HepG2 (cell line): Measurements from ENCODE around the gene SECTM1. TPM values are rescaled to one million over a fixed set of nuclear protein-coding genes. Genes with fewer than 3 reads are reported as not detected.

ENCODE experiments used
- ETV5 ChIP-seq: IDR thresholded peaks from 2 replicates; pipeline ENCODE4 v1.6.1; 2018; ENCODE audit warnings: missing biosample characterization, missing genetic modification reagents, inconsistent platforms, borderline replicate concordance
- FOXP1 ChIP-seq, 2 experiments: fragments of 450-650 bp in 1 of 2; IDR thresholded peaks; 2 replicates each; pipeline ENCODE4 v1.6.1; 2017 to 2018; ENCODE audit warnings: antibody characterized with exemption in 1 of 2
- KDM1A ChIP-seq: IDR thresholded peaks from 2 replicates; pipeline ENCODE4 v1.6.1; 2016; ENCODE audit warnings: missing compliant biosample characterization
- KLF13 ChIP-seq: sonication (generic); formaldehyde crosslinking; IDR thresholded peaks from 2 replicates; pipeline ENCODE4 v1.4.0; 2020; ENCODE audit warnings: mild to moderate bottlenecking, missing genetic modification reagents
- NONO ChIP-seq, 2 experiments: fragments of 450-650 bp in 1 of 2; sonication (generic) in 1 of 2; formaldehyde crosslinking in 1 of 2; IDR thresholded peaks in 1 of 2; conservative IDR thresholded peaks in 1 of 2; 2 replicates each; pipeline versions ENCODE4 v1.6.1 to v1.8.0; 2017 to 2022; ENCODE audit warnings: mild to moderate bottlenecking in 1 of 2, missing genetic modification reagents in 1 of 2, moderate library complexity in 1 of 2
- TBX3 ChIP-seq: fragments of 450-650 bp; IDR thresholded peaks from 2 replicates; pipeline ENCODE4 v1.6.1; 2017; ENCODE audit warnings: antibody characterized with exemption, mild to moderate bottlenecking, inconsistent platforms, borderline replicate concordance
- ZBTB8A ChIP-seq: sonication (generic); formaldehyde crosslinking; IDR thresholded peaks from 2 replicates; pipeline ENCODE4 v1.4.0; 2020; ENCODE audit warnings: mild to moderate bottlenecking, low read depth, missing genetic modification reagents, borderline replicate concordance
- ZMYM4 ChIP-seq: sonication (generic); formaldehyde crosslinking; IDR thresholded peaks from 2 replicates; pipeline ENCODE4 v1.8.1; 2023; ENCODE audit warnings: mild to moderate bottlenecking, missing genetic modification reagents
- ZNF431 ChIP-seq: sonication (generic); formaldehyde crosslinking; IDR thresholded peaks from 2 replicates; pipeline ENCODE4 v1.9.0; 2022; ENCODE audit warnings: missing genetic modification reagents, low read depth, mild to moderate bottlenecking, borderline replicate concordance
- ZNF451 ChIP-seq: sonication (generic); formaldehyde crosslinking; IDR thresholded peaks from 2 replicates; pipeline ENCODE4 v1.5.0; 2020; ENCODE audit warnings: mild to moderate bottlenecking, missing genetic modification reagents
- ZNF572 ChIP-seq: sonication (generic); formaldehyde crosslinking; IDR thresholded peaks from 2 replicates; pipeline ENCODE4 v1.5.1; 2020; ENCODE audit warnings: mild to moderate bottlenecking, missing genetic modification reagents
- ZNF598 ChIP-seq: sonication (generic); formaldehyde crosslinking; IDR thresholded peaks from 2 replicates; pipeline ENCODE4 v1.5.1; 2020; ENCODE audit warnings: mild to moderate bottlenecking, missing genetic modification reagents, borderline replicate concordance
- ZNF792 ChIP-seq: IDR thresholded peaks from 2 replicates; pipeline ENCODE4 v1.6.1; 2016
- polyA plus RNA-seq, 8 experiments: library from polyadenylated mRNA; depleted of rRNA in 3 of 8; stranded (reverse) in 7 of 8; unstranded in 1 of 8; fragments of >200 nt; fragmentation: Illumina TruSeq in 4 of 8; extraction: Trizol in 4 of 8; gene quantifications; 2 replicates each; pipeline versions ENCODE4 v1.2.1 to v1.2.3, GENCODE V29; 2011 to 2016; ENCODE audit warnings: low read depth in 4 of 8, missing spikeins in 1 of 8, mixed read lengths in 1 of 8; ENCODE audit not compliant: insufficient read depth in 1 of 8
- total RNA-seq, 5 experiments: library from RNA; depleted of rRNA; stranded (reverse); fragments of >200 nt; fragmentation: Illumina TruSeq; extraction: Trizol; gene quantifications; 2 replicates each; pipeline ENCODE4 v1.2.3, GENCODE V29; 2016; ENCODE audit warnings: low read depth in 1 of 5
- TF ChIP-seq, protein P1 (sequence below): sonication (generic); formaldehyde crosslinking; IDR thresholded peaks from 2 replicates; pipeline ENCODE4 v1.5.1; 2020; ENCODE audit warnings: missing genetic modification reagents, mild to moderate bottlenecking, borderline replicate concordance
- TF ChIP-seq, protein P2 (sequence below): sonication (generic); formaldehyde crosslinking; IDR thresholded peaks from 2 replicates; pipeline ENCODE4 v1.4.0; 2020; ENCODE audit warnings: mild to moderate bottlenecking, low read depth, missing genetic modification reagents
- TF ChIP-seq, protein P3 (sequence below): sonication (generic); formaldehyde crosslinking; IDR thresholded peaks from 2 replicates; pipeline ENCODE4 v1.8.0; 2022; ENCODE audit warnings: missing genetic modification reagents, mild to moderate bottlenecking, inconsistent platforms, borderline replicate concordance
- TF ChIP-seq, protein P4 (sequence below): sonication (generic); formaldehyde crosslinking; IDR thresholded peaks from 2 replicates; pipeline ENCODE4 v1.8.1; 2023; ENCODE audit warnings: mild to moderate bottlenecking, moderate library complexity, missing genetic modification reagents
- TF ChIP-seq, protein P5 (sequence below): sonication (generic); formaldehyde crosslinking; IDR thresholded peaks from 2 replicates; pipeline ENCODE4 v1.8.0; 2022; ENCODE audit warnings: missing genetic modification reagents, low read depth, mild to moderate bottlenecking, borderline replicate concordance

The SECTM1 gene
- total and polyA plus RNA-seq, 2 of the 13 experiments (the other 11 are each of a cell fraction or from before 2014, with no cell fraction given): 3.5 to 5.3 TPM

DNA sequence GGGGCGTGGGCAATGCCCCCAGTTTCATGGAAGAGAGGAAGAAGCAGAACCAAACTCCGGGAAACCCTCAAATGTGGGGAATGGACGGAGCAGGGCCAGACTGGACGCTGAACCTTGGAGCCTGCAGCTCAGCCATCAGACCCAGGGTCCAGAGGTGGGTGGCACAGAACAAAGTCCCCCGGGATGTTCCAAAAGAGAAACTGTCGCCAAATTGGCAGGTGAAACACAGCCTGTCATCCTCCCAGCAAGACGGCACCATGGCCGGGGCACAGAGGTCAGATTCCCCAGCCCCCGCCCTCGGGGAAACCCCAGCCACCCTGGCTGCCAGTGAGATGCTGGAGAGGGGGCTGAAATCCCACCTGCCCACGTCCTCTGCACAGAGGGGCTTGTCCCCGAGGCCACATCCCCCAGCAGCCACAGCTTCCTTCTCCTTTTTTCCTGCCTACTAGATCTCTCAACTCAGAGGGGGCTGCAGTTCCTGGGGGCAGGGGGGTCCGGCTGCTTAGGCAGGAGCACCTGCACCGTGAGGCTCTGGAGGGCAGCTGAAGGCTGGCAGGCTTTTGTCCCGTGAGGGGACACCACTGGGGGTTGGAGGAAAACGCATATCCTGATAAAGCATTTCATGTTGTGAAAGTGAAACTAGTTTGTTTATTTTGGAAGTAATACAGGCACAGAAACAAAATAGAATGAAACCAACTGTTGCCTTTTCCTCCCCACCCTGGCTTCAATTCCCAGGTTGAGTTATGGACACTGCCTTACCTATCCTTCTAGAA, 1.2 kb upstream of the SECTM1 start (continued):
- TF ChIP-seq, protein P1, sequence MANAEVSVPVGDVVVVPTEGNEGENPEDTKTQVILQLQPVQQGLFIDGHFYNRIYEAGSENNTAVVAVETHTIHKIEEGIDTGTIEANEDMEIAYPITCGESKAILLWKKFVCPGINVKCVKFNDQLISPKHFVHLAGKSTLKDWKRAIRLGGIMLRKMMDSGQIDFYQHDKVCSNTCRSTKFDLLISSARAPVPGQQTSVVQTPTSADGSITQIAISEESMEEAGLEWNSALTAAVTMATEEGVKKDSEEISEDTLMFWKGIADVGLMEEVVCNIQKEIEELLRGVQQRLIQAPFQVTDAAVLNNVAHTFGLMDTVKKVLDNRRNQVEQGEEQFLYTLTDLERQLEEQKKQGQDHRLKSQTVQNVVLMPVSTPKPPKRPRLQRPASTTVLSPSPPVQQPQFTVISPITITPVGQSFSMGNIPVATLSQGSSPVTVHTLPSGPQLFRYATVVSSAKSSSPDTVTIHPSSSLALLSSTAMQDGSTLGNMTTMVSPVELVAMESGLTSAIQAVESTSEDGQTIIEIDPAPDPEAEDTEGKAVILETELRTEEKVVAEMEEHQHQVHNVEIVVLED (CRISPR knock-in tag): no peak
- no peak for TF ChIP-seq ZMYM4 (CRISPR knock-in tag)
- TF ChIP-seq ZBTB8A (CRISPR knock-in tag): no peak
- TF ChIP-seq, protein P2, sequence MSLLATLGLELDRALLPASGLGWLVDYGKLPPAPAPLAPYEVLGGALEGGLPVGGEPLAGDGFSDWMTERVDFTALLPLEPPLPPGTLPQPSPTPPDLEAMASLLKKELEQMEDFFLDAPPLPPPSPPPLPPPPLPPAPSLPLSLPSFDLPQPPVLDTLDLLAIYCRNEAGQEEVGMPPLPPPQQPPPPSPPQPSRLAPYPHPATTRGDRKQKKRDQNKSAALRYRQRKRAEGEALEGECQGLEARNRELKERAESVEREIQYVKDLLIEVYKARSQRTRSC (CRISPR knock-in tag): no peak
- TF ChIP-seq, protein P3, sequence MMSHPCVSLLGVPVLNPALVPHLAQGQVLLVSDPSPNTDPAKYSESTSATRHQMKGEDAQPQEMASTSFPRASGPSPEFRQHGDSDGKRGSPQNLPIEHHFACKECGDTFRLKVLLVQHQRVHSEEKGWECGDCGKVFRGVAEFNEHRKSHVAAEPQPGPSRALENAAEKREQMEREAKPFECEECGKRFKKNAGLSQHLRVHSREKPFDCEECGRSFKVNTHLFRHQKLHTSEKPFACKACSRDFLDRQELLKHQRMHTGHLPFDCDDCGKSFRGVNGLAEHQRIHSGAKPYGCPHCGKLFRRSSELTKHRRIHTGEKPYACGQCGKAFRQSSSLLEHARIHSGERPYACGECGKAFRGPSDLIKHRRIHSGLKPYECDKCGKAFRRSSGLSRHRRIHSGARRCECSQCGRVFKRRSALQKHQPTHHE: no peak
- TF ChIP-seq ETV5 (CRISPR knock-in tag): 0 out of 2 replicates have a peak, but pooled peaks have one; percentile 16
- TF ChIP-seq FOXP1 (IDR thresholded peaks at IDR 0.05): no peak
- no peak for TF ChIP-seq FOXP1 (CRISPR knock-in tag; IDR thresholded peaks at IDR 0.05)
- TF ChIP-seq NONO (IDR thresholded peaks at IDR 0.05): no peak
- TF ChIP-seq NONO (CRISPR knock-in tag; conservative IDR thresholded peaks at IDR 0.05): no peak
- TF ChIP-seq TBX3: no peak
- no peak for TF ChIP-seq ZNF792 (CRISPR knock-in tag)
- TF ChIP-seq, protein P4, sequence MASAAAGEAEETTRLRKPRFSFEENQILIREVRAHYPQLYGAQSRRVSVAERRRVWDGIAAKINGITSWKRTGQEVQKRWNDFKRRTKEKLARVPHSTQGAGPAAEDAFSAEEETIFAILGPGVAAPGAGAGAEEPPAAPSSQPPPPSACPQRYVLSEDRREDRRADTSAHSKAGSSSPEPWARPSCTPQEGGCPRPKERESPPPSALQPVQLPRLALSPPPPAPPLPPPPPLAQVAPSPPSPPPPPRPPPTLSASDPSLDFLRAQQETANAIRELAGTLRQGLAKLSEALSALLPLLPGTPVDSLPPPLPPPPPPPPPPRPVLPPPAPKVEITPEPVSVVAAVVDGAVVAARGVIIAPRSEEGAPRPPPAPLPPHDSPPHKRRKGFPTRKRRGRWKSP: peak; percentile 14; the same call in 1 of the 2 replicates
- TF ChIP-seq KDM1A (CRISPR knock-in tag): 0 out of 2 replicates have a peak, but pooled peaks have one; percentile 13
- TF ChIP-seq, protein P5, sequence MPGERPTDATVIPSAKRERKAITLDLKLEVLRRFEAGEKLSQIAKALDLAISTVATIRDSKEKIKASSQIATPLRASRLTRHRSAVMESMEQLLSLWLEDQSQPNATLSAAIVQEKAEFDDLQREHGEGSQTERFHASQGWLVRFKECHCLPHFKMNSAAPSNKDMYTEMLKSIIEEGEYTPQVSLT: no peak
- TF ChIP-seq ZNF431 (CRISPR knock-in tag): no peak
- TF ChIP-seq ZNF598 (CRISPR knock-in tag): no peak
- no peak for TF ChIP-seq ZNF572 (CRISPR knock-in tag)
- no peak for TF ChIP-seq KLF13
- TF ChIP-seq ZNF451 (CRISPR knock-in tag): no peak; the same call in 1 of the 2 replicates
